ENCODE data around the gene PRKCB.

DNA sequence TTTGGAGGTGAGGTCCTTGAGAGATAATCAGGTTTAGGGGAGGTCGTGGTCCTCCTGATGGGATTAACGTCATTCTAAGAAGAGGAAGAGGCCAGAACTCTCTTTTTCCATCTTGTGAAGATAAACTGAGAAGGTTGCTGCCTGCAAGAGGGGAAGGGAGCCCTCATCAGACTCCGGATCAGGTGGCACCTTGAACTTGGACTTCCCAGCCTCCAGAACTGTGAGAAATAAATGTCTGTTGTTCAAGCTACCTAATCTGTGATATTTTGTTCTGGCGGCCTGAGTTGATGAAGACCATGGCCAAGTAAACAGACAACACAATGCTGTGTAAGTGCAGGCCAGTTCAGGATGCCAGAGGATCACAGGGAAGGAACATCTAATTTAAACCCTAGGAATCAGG, 10.9 kb upstream of the PRKCB start:
- TF ChIP-seq SIN3A (IDR thresholded peaks at IDR 0.05; ENCODE audit: borderline replicate concordance, insufficient read depth, low read length) (no peak), TAF1 (IDR thresholded peaks at IDR 0.05; ENCODE audit: borderline replicate concordance, insufficient read depth, low read length) (no peak)

Measured in PFSK-1 (cell line).